Myocyte (in vitro differentiated cells): Measurements from ENCODE around the gene SMIM9. TPM values are rescaled to one million over a fixed set of nuclear protein-coding genes. Genes with fewer than 3 reads are reported as not detected.
"Not testable (repeated sequence)": the region's sequence is repeated elsewhere in the genome, so short reads cannot be mapped to it uniquely, and the experiment has no call there.

Experiments used
- DNase-seq: peaks from one replicate; pipeline ENCODE4 v3.0.0-alpha.2; 2012; ENCODE audit warnings: low read depth
- total RNA-seq: library from RNA; depleted of rRNA; stranded (reverse); fragments of >200 nt; gene quantifications from 2 replicates; pipeline ENCODE4 v1.2.3, GENCODE V29; 2014

The SMIM9 gene
- total RNA-seq, 1 donor from 2014 or later, result not detected

DNA sequence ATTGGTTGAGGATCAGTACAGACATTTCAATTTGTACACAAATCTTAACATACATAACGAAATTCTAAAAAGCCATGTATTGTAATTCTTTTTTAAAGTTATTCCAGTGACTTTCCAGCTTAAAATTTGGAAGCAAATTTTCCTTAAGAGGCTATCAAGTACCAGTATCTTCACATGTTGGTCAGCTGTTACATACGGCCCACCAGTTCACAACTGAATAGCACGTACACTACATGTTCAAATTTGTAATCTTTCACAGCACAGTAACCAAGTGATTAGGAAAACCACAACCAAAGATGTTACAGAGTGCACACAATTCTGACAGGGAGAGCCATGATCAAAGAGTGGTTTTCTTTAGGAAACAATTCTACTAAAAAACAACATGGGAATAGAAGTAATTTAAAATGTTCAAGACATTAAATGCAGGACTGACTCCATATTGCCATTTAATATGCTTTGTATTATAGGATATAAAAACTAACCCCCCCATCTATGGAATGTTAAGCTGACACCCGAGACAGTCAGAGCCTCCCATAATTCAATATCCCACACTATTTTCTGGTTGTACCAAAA lies 18.1 kb downstream of the SMIM9 start:
- DNase-seq, result not testable (repeated sequence)

DNA sequence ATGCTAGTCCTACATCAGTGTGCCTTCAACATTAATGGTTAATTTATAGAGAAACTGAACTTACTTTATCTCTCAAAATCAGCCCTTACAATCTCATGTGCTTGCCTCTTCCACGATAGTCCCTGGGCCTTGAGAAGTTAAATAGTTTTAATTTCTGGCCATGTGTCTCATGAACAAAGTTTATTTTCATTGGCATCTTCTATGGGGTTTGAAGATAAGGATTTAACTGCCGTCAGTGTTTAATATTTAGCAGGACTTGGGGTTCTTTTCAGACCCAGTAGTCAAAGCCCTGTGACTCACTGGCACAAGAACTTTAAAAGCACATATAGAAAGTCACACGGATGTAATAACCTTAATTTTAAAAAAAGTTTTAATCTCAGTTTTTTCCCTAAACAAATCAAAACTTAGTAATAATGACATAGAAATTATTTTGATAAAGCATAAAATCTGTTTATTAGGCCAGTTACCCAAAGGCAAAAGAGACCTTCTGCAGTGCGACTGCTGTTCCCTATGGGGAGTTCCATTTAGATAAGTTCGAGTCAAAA lies 19.1 kb downstream of the SMIM9 start:
- no peak for DNase-seq

DNA sequence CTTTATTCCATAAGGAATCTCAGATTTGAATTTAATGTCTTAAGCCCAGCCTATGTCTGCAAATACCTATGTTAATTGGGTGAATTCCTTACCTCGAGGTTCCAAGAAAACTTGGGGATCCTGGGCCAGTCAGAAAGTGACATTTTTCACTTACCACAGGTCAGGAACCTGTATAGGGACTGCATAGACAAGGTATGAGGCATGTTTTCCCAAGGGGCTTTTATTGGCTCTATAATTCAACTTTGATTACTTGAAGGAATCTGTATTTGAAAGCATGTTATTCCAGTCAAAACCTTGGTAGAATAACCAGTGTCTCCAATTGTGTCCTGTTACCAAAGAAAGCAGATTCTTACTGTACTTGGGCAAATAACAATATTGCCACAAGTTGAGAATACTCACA lies 20.7 kb downstream of the SMIM9 start:
- no peak for DNase-seq

DNA sequence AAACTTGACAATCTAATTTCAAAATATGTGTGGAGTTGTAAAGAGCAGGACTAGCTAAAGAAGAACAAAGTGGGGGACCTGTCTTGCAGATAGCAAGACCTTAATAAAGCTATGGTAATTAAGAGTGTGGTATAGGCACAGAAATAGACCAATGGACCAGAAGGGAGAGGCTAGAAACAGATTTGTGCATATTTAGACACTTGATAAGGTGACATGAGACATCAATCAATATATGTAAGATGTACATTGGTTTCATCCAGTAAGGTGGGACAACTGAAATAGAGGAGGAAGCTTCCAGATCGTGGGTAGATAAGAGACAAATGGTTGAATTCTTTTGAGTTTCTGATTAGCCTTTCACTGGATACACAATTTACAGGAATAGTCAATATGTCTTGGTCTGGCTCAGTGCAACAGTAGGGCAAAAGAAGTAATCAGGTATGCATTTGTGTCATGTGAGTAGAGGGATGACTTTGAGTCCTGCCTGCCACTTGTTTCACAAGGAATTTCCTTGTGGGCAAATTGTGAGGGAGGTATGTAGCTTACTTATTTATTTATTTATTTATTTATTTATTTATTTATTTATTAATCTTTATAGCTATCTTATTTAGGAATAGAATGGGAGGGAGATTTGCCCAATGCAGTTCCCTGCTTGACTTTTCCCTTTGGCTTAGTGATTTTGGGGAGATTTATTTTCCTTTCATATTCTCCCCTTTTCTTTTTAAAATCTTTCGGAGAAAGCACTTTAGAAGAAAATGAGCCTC lies 21.9 kb downstream of the SMIM9 start:
- DNase-seq, result no peak

DNA sequence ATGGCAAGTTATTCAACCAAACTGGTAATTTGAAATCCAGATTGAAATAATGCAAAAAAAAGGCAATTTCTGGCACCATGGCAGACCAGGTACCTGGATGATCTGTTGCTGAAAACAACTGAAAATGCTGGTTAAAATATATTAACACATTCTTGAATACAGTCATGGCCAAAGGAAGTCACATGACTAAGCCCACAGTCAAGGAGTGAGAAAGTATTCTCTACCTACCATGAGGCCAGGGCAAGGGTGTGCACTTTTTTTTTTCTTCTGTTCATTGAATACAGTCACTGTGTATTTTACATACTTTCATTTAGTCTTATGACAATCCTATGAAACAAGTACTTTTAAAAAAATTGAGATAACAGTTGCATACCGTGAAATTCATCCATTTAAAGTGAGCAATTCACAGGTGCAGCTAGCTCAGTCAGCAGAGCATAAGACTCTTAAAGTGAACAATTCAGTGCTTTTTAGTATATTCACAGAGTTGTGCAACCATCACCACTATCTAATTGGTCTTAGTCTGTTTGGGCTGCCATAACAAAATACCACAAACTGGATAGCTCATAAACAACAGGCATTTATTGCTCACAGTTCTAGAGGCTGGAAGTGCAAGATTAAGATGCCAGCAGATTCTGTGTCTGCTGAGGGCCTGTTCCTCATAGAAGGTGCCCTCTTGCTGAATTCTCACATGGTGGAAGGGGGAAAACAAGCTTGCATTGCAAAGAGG lies 24.4 kb downstream of the SMIM9 start:
- no peak for DNase-seq

DNA sequence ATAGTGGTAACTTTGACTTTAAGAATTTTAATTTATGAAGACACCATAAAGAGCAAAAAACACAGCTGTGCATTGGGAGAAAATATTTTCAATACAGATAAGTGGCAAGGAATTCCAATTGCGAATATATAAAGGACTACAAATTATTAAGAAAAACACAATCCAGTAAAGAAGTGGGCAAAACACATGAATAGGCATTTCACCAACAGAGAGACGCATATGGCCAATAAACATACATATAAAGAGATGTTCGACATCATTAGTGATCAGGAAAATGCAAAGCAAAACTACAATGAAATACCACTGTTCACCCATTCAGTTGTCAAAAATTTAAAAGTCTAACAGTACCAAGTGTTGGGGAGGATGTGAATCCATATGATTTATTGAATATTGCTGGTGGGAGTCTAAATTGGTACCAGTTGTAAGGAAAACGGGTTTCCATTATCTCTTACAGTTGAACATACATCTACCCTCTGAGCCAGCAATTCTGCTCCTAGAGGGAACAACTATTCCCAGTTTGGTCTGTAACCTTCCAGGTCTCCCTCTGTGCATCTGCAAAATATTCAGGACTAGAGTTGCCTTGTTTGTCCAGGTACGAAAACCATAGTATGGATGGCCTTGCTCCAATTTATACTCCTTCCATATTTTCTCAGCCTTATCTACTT lies 27.5 kb downstream of the SMIM9 start:
- DNase-seq, result no peak

DNA sequence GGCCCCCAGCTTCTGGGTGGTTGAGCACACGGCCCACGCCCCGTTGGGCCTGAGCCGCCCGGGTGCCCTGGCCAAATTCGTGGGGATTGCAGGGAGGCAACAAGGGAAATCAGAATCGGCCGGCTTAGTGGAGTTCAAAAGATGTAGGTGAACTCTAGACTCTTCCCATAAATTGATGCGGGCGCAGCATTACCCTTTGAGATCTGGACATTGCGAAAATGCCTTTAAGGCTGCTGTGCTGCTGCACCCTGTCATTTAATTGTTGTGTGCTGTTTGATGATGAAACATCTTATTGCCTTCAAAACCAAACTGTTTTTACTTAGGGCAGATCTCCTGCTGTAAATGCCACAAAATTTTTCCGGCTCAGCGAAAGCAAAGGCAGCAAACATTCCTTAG lies 28.8 kb downstream of the SMIM9 start:
- DNase-seq, result no peak

DNA sequence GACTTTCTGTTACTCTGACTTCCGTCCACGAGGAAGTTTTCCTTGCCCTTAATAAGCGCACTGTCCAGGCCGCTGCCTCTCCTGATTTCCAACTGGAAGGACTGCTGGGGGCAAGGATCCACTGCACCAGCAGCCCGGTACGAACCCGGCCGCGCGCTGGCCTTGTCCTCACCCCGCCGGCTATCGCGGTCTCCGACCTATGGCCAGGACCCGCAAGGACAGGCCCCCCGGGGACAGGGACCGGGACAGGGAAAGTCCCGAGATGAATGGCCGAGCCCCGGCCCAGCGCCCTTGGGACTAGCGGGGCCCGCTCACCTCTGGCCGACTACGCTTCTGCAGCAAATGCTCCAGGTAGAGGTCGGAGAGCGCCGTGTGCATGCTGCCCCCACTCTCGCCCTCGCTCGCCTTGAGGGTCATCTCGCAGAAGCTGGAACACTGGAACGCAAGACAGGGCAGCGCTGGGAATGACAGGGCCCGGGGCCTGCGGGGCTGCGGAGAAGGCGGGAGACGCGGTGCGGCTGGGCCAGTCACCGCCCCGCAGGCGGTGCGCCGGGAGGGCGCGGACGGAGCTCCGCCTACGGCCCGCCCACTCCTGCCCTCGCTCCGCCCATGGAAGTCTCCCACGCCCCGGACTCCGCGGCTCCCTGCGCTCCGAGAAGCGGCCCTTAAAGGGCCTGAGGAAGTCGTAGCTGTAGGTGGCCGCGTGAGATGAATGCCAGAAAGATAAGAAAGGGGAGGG lies 29.3 kb downstream of the SMIM9 start, which contains the start of gene MPP1:
TSS of gene MPP1 (minus strand) at position 529 of the 739 bp plus-strand sequence. CDS start at position 417, 112 bp downstream.
- peak; percentile 73 for DNase-seq

DNA sequence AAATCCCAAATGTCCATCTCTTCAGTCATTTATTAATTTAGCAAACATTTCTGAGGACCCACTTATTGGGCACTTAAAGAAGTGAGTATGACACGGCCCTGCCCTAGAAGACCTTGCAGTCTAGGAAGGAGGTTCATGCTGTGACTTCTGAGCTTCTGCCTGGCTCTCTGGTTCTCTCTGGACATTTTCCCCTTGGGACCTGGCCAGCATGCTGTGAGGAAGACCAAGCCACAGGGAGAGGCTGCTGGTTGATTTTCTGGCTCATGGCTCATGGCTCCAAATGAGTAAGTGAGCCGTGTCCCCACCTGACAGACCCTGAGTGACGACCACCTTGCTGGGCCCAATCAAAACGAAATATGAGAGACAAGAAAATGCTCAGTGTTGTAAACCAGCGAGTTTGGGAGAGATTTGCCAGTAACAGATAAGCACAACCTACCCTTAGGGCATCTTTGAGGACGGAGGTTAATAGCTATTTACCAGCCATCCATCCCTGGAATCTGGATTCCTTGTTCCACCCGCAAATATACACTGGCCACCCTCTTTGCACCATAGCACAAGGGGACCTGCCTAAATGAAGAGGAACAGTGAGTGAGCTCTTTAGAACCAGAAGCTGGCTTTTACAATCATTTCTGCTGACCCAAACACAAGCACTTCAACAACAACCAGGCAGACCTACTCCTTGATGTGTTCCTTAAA lies 30.1 kb downstream of the SMIM9 start:
- DNase-seq, result peak; percentile 12

DNA sequence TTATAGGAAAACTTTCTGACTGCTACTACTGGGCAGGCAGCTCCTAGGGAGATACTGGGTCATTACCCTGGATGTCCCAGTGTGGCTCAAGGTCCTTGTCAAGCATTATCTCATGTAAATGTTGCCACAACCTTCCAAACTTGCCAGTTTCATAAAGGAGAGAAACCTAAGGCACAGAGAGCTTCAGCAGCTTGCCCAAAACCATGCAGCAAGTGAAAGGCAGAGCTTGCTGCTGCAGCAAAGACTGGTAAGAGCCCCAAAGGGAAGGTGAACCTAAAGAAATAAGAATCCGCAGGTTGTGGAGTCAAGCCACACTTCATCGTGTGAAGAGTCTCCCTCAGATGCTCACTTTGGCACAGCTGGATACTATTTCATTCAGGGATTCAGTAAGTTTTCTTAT lies 31.5 kb downstream of the SMIM9 start:
- DNase-seq, result no peak

DNA sequence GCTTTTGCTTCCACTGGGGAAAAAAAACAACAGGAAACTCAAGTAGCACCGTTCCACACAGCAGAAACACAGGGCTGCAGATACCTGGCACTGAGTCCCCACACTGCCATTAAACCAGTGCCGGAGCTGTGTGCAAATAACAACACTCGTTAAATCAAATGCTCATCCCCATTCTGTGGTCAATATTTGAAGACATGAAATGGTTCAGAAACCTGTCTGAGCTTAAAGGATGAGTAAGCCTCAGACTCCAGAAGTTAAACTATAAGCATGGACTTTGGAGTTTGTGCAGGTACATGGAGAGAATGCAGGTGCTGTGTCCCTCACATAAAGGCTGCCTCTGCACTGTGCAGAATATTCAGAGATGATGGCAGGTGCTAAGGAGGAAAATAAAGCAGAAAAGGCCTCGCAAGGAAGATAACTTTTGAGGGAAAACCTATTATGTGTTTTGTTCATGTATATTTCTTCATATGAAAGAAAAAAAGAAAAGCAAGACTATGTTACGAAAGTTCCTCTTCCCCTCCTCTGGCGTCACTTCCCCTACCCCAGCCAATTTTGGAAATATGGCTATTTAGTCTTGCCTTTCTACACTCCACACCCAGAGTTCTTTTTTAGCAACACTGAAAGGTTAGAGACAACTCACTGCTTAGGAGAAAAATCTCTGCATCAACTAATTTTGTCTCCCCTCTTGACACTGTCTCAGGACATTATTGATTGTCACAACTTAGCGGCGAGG lies 33.8 kb downstream of the SMIM9 start:
- DNase-seq, result no peak

DNA sequence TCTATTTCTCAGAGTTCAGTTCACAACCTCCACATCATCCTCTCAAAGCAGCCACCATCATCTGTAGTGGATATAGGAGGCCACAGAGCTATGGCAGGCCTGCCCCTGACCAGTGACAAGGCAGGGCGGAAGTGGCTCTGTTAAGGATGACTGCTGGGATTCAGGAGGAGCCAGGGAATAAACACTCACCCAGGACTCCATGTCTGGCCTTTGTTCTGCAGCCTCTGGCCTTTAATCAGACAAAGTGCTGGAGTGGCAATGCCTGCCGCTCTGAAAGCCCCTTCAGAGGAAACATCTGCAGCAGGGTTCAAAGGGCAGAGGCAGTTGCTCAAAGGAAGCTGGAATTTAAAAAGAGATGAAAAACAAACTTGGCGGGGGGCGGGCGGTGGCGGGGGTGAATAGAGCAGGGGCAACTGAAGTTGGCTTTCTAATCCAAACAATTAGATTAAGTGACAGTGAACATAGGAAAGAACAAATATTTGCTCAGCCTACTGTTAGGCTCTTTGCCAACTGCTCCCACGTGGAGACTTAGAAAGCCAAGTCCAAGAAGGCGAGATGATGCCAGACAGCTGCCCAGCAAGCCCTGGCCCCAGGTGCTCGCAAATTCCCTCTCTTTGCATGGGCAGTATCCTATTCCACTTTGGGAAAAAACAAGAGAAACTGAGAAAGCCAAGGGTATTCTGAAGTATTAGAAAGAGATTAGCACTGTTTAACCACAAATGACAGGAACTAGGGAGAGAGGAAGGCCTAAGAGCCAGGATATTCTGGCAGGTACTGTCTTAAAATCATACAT lies 34.7 kb downstream of the SMIM9 start:
- peak; percentile 12 for DNase-seq

DNA sequence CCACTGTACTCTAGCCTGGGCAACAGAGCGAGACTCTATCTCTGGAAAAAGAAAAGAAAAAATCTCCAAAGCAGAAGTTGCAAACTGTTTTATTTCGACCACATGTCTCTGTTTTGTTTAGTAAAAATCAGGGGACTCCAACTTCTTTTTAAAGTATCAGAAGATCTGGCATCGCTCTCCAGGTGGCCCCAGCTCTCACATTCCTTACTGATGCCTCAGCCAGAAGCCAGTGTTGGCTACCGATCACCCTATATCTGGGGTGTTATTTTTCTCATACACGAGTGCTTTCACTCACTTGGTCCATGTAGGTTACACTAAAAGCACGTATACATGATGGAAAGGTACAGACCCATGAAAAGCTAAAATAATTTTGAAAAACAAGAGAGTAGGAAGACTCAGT lies 37.5 kb downstream of the SMIM9 start:
- no peak for DNase-seq

DNA sequence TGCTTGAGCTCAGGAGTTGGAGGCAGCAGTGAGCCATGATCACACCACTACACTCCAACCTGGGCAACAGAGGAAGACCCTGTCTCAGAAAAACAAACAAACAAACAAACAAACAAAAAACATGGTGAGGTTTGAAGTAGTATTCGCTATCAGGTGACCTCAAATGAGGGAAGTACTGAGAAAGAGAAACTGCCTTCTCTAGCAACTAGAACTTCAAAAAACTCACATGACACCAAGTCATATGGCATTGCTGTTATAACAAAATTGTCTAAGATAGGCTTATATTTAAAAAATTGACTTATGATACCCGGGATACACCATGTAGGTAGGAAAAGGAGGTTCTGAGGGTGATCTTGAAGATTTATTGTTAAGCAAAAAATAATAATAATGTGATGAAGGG lies 39.4 kb downstream of the SMIM9 start:
- no peak for DNase-seq

DNA sequence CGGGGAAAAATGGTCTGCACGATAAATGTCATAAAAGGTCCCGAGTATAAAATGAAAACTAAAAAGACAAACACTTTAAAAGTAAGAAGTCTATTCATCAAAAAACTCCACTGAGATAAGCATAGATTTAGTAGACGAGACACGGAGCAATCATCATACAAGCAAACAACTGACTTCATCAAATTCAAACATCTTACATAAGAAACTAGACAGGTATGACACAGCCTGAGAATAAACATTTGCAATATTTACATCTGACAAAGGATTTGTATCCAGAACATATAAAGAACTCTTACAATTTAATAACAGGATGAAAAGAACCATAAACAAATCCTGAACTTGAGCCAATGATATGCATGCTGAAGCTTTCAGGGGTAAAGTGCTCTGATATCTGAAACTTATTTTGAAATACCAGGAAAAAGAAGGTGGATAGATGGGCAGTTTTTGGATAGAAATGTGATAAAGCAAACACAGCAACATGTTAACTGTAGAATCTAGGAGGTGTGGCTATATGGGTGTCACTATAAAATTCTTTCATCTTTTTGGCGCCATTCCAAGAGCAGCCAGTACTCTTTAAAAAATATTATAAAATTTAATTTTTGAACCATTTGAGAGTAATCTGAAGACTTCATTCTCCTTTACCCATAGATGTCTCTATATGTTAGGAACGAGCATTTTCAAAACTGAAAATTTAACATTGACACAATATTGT lies 41.2 kb downstream of the SMIM9 start:
- DNase-seq, result no peak

DNA sequence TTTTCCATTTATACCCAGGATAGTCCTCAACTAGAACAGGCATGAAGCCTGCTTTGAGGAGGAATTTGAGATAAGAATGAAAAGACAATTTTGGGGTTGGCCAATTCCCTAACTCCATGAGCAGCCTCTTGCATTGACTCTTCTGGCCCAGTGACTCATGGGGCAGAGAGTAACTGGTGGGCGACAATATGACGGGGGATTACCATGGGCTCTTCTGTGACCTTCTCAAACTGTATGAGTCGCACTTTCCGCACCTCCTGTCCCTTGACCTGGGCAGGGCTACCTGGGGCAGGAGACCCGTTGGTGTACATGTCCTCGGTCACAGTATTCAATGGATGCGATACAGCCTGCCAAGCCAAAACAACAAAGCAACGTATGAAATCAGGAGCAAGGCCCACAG lies 42.5 kb downstream of the SMIM9 start:
- no peak for DNase-seq

DNA sequence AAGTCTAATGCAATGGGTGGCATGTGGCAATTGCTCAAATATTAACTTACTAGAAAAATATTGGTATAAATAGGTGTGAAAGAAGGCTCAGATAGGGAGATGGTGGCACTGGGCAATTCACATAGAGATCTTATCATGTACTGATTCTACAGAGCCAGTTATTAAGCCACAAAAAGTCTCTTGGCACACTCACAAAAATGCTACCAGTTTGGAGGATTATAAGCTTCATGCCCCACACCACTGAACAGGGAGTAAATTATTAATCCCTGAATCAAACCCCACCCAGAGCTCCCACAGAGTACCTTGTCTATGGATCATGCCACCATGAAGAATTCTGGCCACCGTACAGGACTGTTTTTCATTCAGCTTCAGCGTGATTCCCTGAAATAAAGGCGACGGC lies 43.0 kb downstream of the SMIM9 start:
- DNase-seq, result no peak

DNA sequence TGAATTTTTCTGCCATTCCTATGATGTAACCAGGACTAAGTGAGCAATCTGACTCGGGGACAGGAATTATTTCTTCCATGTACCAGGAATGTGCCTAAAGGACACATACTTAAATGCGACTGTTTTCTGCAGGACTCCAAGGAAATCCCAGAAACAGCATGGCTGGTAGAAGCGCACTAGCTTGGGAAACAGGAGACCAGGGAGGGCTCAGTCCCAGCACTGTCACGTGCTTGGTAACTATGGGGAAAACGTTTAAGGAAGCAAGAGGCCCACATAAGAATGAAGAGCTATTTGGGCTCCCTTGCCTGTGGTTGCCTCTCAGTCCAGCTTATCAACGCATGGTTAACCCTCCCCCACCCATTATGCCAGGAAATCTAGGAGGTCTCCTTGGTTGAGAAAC lies 48.7 kb downstream of the SMIM9 start:
- DNase-seq, result no peak
